ENCODE measurements around the gene MARVELD1. TPM values are rescaled to one million over a fixed set of nuclear protein-coding genes. Genes with fewer than 3 reads are reported as not detected.

The MARVELD1 gene
- total and polyA plus RNA-seq, 2 of the 13 experiments (the other 11 are each of a cell fraction or from before 2014, with no cell fraction given), result not detected

- peaks cover 9% of the 10 kb centered on the region; the same call in 1 of the 2 replicates for H4K20me1 ChIP-seq (ENCODE audit: insufficient read depth, low read length)
- ChIA-PET POLR2A (interaction anchor here (0.6 to 5.9 kb wide), 4 partner anchors 9 to 103 kb away, joined by 3 to 29 read pairs (median 4); partner anchors contain the start of genes ANKRD2 and AVPI1), CTCF (ENCODE audit: low intra/inter-chr PET ratio, low total read pairs) (interaction anchor here (2.8 kb wide), 1 partner anchor 57 kb away, joined by 40 read pairs; no protein-coding TSS in a partner anchor)
- no peaks in the 10 kb centered on the region for H3K27me3 ChIP-seq (ENCODE audit: control insufficient read depth in 1 of 2, insufficient read depth in 2 of 2, low read length in 2 of 2)
- no TSS peak for BruUV-seq (replicated peaks)
- intact Hi-C loops (cut with micrococcal nuclease; ENCODE audit: unreplicated experiment) (no loop called here), in situ Hi-C loops (cut with HindIII; ENCODE audit: extremely low pct_ligation_motif_present, low pct_unique_long_range_greater_than_20kb) (loop anchor here (5.0 kb wide), 1 partner anchor 57 kb away; no protein-coding TSS in a partner anchor)
- 77% methylated on average over 2 of the region's 9 CpGs for WGBS (ENCODE audit: low lambda C conversion rate)
- H3K4me2 ChIP-seq (ENCODE audit: low read depth, low read length), result no peak overlapping the region
- no peak for ATAC-seq
- no peak overlapping the region for H2AFZ ChIP-seq (ENCODE audit: low read length)
- no peak overlapping the region for H3K4me3 ChIP-seq (replicated peaks in 1 of 3; ENCODE audit: insufficient read depth in 1 of 3, low read depth in 2 of 3, low read length in 3 of 3)
- DNase-seq (ENCODE audit: low spot score), result no peak
- TF ChIP-seq ZC3H13 (CRISPR knock-in tag; IDR thresholded peaks at IDR 0.05) (peak; percentile 29; the same call in 1 of the 2 replicates), RBFOX2 (IDR thresholded peaks at IDR 0.05; ENCODE audit: low read depth, low read length) (0 out of 2 replicates have a peak, but pooled peaks have one; percentile 31), ZBTB38 (CRISPR knock-in tag; IDR thresholded peaks at IDR 0.05) (no peak), ZNF749 (CRISPR knock-in tag; IDR thresholded peaks at IDR 0.05; ENCODE audit: borderline replicate concordance) (no peak), ZFP1 (CRISPR knock-in tag; IDR thresholded peaks at IDR 0.05) (no peak), AGO2 (optimal IDR thresholded peaks at IDR 0.05; ENCODE audit: low read depth, low read length) (peak; percentile 72), SRSF4 (IDR thresholded peaks at IDR 0.05; ENCODE audit: low read depth, low read length, poor library complexity, severe bottlenecking) (no peak), ZNF33A (CRISPR knock-in tag; IDR thresholded peaks at IDR 0.05; ENCODE audit: borderline replicate concordance) (no peak), KLF15 (CRISPR knock-in tag; IDR thresholded peaks at IDR 0.05; ENCODE audit: borderline replicate concordance) (no peak), ZSCAN30 (CRISPR knock-in tag; IDR thresholded peaks at IDR 0.05) (no peak)
- peaks cover 5% of the 10 kb centered on the region for H3K79me2 ChIP-seq (ENCODE audit: insufficient read depth, low read length)
- FAIRE-seq, result no peak
- no peaks in the 10 kb centered on the region for H3K4me1 ChIP-seq (ENCODE audit: insufficient read depth, low read length)
- no peak overlapping the region for H3K27ac ChIP-seq (ENCODE audit: extremely low read length, insufficient read depth, low read length)
- no peak overlapping the region for H3K9ac ChIP-seq (ENCODE audit: insufficient read depth, low read depth, low read length)
- H3K36me3 ChIP-seq (replicated peaks in 1 of 2; ENCODE audit: control insufficient read depth in 1 of 2, insufficient read depth in 2 of 2, low read length in 2 of 2), result peaks cover 24 to 73% of the 10 kb centered on the region in 2 experiments
- H3K9me3 ChIP-seq (ENCODE audit: low read length), result no peaks in the 10 kb centered on the region
Observed at GRCh38 chr10:97675222-97675621, 38.3 kb upstream of the MARVELD1 start.

Data from HepG2 (cell line).